OCI-LY1 (cell line): ENCODE data around the gene PTPRQ.
A peak's percentile ranks its signal among the peaks of the same experiment; 100 is the strongest.

ENCODE experiments used
- CTCF ChIP-seq: fragments of 200-600 bp; sonication (generic), shearing (Covaris generic); IDR thresholded peaks from 2 replicates; pipeline ENCODE4 v1.5.1; 2017; ENCODE audit warnings: mild to moderate bottlenecking, antibody characterized with exemption, low read length, moderate library complexity, mixed read lengths
- EZH2 ChIP-seq: fragments of 200-600 bp; sonication (generic), shearing (Covaris generic); IDR thresholded peaks from 2 replicates; pipeline ENCODE4 v1.8.0; 2017; ENCODE audit warnings: borderline replicate concordance, mixed run types, mild to moderate bottlenecking, antibody characterized with exemption, low read length, moderate library complexity, mixed read lengths

- TF ChIP-seq CTCF (peak; percentile 31; the same call in 1 of the 2 replicates), EZH2 (no peak)
Measured at GRCh38 chr12:80607361-80608135, 163.5 kb downstream of the PTPRQ start.
